Transverse colon (tissue), 3 donors: ENCODE data around the gene SCAMP4.

Source experiments
- POLR2A ChIP-seq: fragments of 450-650 bp; IDR thresholded peaks from one replicate; pipeline ENCODE4 v1.6.1; 2016; ENCODE audit warnings: antibody characterized with exemption, mild to moderate bottlenecking, moderate library complexity
- TF ChIP-seq, protein P1 (sequence below), 5 experiments: fragments of 200-600 bp in 3 of 5; fragments of 450-650 bp in 2 of 5; sonication (generic) in 3 of 5; IDR thresholded peaks; 1 replicate in 2 of 5; 2 replicates in 3 of 5; pipeline ENCODE4 v1.5.1; 2016 to 2017; ENCODE audit warnings: antibody characterized with exemption in 5 of 5, inconsistent platforms in 3 of 5, mild to moderate bottlenecking in 2 of 5, moderate library complexity in 1 of 5

GRCh38 chr19:1944088-1944915 lies 39.1 kb downstream of the SCAMP4 start:
- TF ChIP-seq, protein P1, sequence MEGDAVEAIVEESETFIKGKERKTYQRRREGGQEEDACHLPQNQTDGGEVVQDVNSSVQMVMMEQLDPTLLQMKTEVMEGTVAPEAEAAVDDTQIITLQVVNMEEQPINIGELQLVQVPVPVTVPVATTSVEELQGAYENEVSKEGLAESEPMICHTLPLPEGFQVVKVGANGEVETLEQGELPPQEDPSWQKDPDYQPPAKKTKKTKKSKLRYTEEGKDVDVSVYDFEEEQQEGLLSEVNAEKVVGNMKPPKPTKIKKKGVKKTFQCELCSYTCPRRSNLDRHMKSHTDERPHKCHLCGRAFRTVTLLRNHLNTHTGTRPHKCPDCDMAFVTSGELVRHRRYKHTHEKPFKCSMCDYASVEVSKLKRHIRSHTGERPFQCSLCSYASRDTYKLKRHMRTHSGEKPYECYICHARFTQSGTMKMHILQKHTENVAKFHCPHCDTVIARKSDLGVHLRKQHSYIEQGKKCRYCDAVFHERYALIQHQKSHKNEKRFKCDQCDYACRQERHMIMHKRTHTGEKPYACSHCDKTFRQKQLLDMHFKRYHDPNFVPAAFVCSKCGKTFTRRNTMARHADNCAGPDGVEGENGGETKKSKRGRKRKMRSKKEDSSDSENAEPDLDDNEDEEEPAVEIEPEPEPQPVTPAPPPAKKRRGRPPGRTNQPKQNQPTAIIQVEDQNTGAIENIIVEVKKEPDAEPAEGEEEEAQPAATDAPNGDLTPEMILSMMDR (IDR thresholded peaks at IDR 0.05) = no peak
- TF ChIP-seq POLR2A = no peak
